HG03066 (cell line): ENCODE measurements around the gene SETD2.
A peak's percentile ranks its signal among the peaks of the same experiment; 100 is the strongest.

Experiments
- ATAC-seq: cut with Tn5 transposase; IDR thresholded peaks from one replicate; pipeline ENCODE4 v1.9.1; 2021; ENCODE audit warnings: low read depth; ENCODE audit not compliant: unreplicated experiment

Gene SETD2

GRCh38 chr3:47012342-47013230 lies 151.3 kb downstream of the SETD2 start:
- no peak for ATAC-seq

GRCh38 chr3:47011371-47011770 lies 152.5 kb downstream of the SETD2 start:
- ATAC-seq = no peak

- ATAC-seq = no peak
Measured at GRCh38 chr3:47010910-47011309, 153.0 kb downstream of the SETD2 start.

GRCh38 chr3:47010111-47010712 lies 153.7 kb downstream of the SETD2 start:
- ATAC-seq = no peak

- ATAC-seq = peak; percentile 57
Measured at GRCh38 chr3:47009225-47010110, 154.4 kb downstream of the SETD2 start.

GRCh38 chr3:47008851-47009224 lies 155.1 kb downstream of the SETD2 start:
- ATAC-seq = no peak

GRCh38 chr3:47008234-47008796 lies 155.6 kb downstream of the SETD2 start:
- no peak for ATAC-seq

GRCh38 chr3:47007482-47008233 lies 156.3 kb downstream of the SETD2 start:
- ATAC-seq = no peak

GRCh38 chr3:47007001-47007400 lies 156.9 kb downstream of the SETD2 start:
- ATAC-seq = no peak

GRCh38 chr3:47006145-47006651 lies 157.7 kb downstream of the SETD2 start:
- ATAC-seq = no peak

- ATAC-seq = no peak
Measured at GRCh38 chr3:47005212-47006144, 158.4 kb downstream of the SETD2 start.

GRCh38 chr3:47004369-47005211 lies 159.3 kb downstream of the SETD2 start:
- no peak for ATAC-seq

- ATAC-seq = no peak
Measured at GRCh38 chr3:47003461-47004368, 160.2 kb downstream of the SETD2 start.

GRCh38 chr3:47003056-47003410 lies 160.9 kb downstream of the SETD2 start:
- ATAC-seq = no peak

- ATAC-seq = no peak
Measured at GRCh38 chr3:47002171-47003055, 161.5 kb downstream of the SETD2 start.

- no peak for ATAC-seq
Measured at GRCh38 chr3:47001731-47002170, 162.2 kb downstream of the SETD2 start.
